HUES64 (cell line): ENCODE results near the gene PPP1CA.

ENCODE experiments used
- H3K27ac ChIP-seq: 2 replicates; pipeline ENCODE4 v1.7.0; 2013; ENCODE audit warnings: low read depth, low read length, inconsistent platforms
- H3K27me3 ChIP-seq: 2 replicates; pipeline ENCODE4 v1.6.1; 2013; ENCODE audit warnings: mild to moderate bottlenecking, low read length; ENCODE audit not compliant: insufficient read depth
- H3K36me3 ChIP-seq: 2 replicates; pipeline ENCODE4 v1.6.1; 2013; ENCODE audit warnings: mild to moderate bottlenecking, low read length; ENCODE audit not compliant: insufficient read depth
- H3K4me1 ChIP-seq: 2 replicates; pipeline ENCODE4 v1.6.1; 2013; ENCODE audit warnings: mild to moderate bottlenecking, low read length, moderate library complexity; ENCODE audit not compliant: insufficient read depth
- H3K4me3 ChIP-seq: 2 replicates; pipeline ENCODE4 v1.5.1; 2013; ENCODE audit warnings: mild to moderate bottlenecking, low read length, moderate library complexity
- H3K9ac ChIP-seq: 2 replicates; pipeline ENCODE4 v1.6.1; 2013; ENCODE audit warnings: mild to moderate bottlenecking, low read depth, low read length
- H3K9me3 ChIP-seq: 2 replicates; pipeline ENCODE4 v1.6.1; 2013; ENCODE audit warnings: low read depth, low read length; ENCODE audit not compliant: insufficient read depth
- whole genome bisulfite sequencing: fragments of 150-250, 120-280 bp; methylation state at CpG from one replicate; pipeline ENCODE4 v1.1.7; 2013; ENCODE audit warnings: missing lambda C conversion rate; 5-methylcytosine and 5-hydroxymethylcytosine counted together

The PPP1CA gene

DNA sequence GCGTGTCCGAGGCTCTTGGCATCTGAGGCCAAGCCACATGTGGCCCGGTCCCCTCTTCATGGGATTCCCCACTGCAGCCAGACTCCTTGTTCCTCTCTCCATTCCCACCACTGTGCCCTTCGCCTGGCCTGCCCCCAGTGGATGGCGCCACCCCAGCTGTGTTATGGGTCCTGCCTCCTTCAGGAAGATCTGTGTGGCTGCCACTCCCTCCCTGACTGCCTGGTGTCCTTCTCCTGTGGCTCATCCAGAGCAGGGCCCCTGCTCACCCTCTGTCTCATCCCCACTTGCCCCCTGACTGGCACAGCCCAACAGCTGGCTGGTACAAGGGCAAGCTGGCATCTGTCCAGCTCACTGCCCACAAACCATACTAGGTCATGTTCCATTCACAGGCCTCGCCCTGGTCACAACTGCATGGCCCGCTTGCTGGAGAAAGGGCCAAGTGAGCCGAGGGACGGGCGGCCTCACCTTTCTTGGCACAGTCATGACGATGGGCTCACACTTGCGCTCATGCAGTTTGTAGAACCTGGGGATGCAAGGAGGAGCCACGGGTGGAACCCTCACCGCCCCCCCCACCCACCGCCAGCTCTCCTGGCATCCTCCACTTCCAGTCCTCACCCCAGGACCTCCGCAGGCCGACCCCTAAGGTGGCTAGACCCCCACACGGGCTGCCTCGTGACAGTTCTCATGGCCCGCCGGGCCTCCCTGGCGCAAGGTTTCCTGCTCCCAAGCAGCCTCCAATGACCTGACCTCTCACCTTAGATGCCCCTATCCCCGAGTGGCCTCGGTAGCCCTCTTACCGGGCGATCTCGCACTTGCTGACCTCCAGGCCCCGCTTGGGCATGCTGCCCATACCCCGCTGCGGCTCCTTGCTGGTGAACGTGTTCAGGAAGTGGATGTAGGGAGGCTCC lies 37.9 kb upstream of the PPP1CA start:
- no peaks in the 10 kb centered on the region for H3K27me3 ChIP-seq
- H3K27ac ChIP-seq, result no peak overlapping the region; the same call in 1 of the 2 replicates
- 92% methylated on average over 31 of the region's 31 CpGs for WGBS
- H3K4me1 ChIP-seq, result peaks cover 4% of the 10 kb centered on the region; the same call in 1 of the 2 replicates
- no peak overlapping the region for H3K4me3 ChIP-seq
- H3K9me3 ChIP-seq, result no peaks in the 10 kb centered on the region
- H3K9ac ChIP-seq, result no peak overlapping the region
- H3K36me3 ChIP-seq, result peaks cover 37% of the 10 kb centered on the region

DNA sequence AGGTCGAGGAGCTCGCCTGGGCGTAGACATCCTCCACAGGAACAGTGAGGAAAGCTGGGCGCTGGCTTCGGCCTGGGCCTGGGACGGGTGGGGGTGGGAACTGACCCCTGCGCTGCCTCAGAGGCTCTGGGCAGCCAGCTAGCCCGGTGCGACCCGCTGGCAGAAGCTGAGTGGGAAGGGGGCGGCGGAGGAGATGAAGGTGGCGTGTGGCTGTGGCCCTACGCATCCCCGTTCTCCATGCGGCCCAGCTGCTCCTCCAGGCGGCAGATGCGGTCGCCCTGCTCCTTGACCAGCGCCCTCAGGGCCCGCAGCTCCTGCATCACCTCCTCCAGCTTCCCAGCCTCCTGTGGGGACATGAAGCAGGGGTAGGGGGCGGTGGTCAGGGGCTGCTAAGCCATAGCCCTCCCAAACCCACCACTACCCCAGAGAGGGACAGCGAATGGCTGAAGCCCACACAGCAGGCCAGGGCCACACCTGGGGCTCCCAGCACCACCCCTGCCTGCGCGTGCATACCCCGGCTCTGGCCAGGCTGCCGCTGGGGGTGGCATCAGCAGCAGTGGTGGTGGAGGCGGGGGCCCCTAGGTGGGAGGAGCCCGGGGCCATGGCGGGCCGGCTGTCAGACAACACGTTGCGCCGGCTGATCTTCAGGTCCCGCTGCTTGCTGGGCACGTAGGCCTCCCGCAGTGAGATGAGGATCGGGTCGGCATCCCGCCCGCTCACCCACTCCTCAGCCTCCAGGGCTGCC lies 36.7 kb upstream of the PPP1CA start:
- Histone ChIP-seq H3K27ac (no peak overlapping the region; the same call in 1 of the 2 replicates), H3K4me1 (peaks cover 4% of the 10 kb centered on the region; the same call in 1 of the 2 replicates), H3K9me3 (no peaks in the 10 kb centered on the region), H3K36me3 (peaks cover 47% of the 10 kb centered on the region), H3K9ac (no peak overlapping the region), H3K27me3 (no peaks in the 10 kb centered on the region), H3K4me3 (no peak overlapping the region)
- 89% methylated on average over 41 of the region's 41 CpGs for WGBS

DNA sequence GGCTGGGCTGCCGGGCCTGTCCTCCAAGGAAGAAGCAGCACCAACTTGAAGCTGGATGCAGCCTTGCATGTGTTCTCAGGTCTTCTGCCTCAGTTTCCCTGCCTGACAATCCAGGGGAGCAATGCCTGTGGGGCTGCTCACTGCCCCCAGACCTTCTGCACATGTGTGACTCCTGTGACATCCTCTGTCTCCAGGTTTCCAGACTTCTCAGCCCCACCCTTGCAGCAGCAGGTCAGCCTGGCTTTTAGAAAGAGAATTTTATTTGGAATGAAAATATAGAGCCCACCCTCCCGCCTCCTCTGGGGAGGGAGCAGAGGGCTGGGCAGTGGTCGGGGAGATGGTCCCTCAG lies 36.1 kb upstream of the PPP1CA start:
- Histone ChIP-seq H3K9ac (peak overlapping the region; percentile 49; the same call in 1 of the 2 replicates), H3K9me3 (no peaks in the 10 kb centered on the region), H3K4me3 (no peak overlapping the region), H3K36me3 (peaks cover 52% of the 10 kb centered on the region), H3K27me3 (no peaks in the 10 kb centered on the region), H3K4me1 (peaks cover 4% of the 10 kb centered on the region; the same call in 1 of the 2 replicates), H3K27ac (peak overlapping the region; percentile 90; the same call in 1 of the 2 replicates)
- WGBS, result 85% methylated on average over 3 of the region's 3 CpGs

DNA sequence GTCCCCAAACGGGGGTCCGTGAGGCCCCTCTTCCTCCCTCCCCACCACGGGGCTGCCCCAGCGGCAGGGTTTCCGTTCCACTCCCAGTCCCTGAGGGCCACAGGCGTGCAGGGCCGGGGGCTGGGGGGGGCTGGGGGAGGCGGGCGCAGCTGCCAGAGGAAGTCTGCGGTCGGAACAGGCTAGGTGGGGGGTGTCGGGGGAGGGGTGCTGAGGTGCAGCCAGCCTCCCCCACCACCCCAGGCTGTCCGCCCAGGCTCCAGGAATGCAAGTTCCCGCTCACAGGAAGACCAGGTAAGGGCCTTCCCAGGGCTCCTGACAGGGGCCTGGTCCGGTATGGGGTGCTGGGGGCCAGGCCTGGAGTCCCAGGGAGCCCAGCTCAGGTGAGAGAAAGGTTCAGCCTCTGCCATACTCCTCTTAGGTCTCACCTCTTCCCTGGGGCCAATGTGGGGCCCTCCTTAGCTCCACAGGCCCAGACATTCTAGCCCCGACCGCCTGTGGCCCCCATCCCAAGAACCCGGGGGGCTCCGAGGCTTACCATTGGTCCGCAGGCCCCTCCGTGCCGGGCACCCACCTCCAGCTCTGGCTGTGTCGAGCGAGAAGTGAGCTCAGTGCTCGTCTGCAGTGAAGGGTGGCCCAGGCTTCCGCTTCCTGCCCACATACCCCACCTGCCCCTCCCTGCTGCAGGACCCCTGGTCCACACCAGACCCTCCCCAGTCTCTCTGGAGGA lies 35.6 kb upstream of the PPP1CA start, which contains the start of gene PTPRCAP:
TSS of gene PTPRCAP (minus strand) at position 601 of the 727 bp plus-strand sequence. CDS start at position 538, 63 bp downstream.
- H3K9me3 ChIP-seq, result no peaks in the 10 kb centered on the region
- no peak within 1 kb of the TSS for H3K4me3 ChIP-seq
- WGBS, result 82% methylated on average over 19 of the region's 26 CpGs
- peaks cover 57% of the 10 kb centered on the region for H3K36me3 ChIP-seq
- H3K9ac ChIP-seq, result peak within 1 kb of the TSS; percentile 49
- peaks cover 4% of the 10 kb centered on the region; the same call in 1 of the 2 replicates for H3K4me1 ChIP-seq
- no peaks in the 10 kb centered on the region for H3K27me3 ChIP-seq
- H3K27ac ChIP-seq, result peak within 1 kb of the TSS; percentile 90; the same call in 1 of the 2 replicates

DNA sequence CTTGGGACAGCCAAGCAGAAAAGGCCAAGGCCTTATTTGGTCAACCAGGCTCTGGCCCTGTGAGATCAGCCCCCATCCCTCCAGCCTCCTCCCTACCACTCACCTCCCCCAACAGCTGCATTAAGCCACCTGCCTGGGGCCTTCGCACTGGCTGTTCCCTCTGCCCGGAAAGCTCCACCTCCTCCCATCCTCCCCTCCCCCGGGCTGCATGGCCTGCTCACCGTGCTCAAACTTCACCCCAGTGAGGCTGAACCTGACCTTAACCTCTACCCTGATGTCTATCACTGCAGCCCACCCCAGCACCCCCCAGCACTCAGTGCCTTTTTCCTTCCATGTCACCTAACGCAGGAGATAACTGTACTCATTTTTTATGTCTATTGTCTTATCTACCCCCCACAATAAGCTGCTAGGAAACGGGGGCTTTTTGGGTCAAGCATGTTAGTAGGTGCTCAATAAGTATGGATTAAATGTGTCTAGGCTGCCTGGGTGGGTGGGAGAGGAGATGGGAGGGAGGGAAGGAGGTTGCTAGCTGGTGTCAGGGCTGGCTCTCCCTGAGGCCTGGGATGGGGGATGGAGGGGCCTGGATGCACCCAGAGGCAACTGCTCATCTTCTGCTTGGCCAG lies 34.9 kb upstream of the PPP1CA start:
- no peaks in the 10 kb centered on the region for H3K27me3 ChIP-seq
- peak overlapping the region; percentile 95 for H3K27ac ChIP-seq
- peak overlapping the region; percentile 64 for H3K9ac ChIP-seq
- peaks cover 55% of the 10 kb centered on the region for H3K36me3 ChIP-seq
- no peaks in the 10 kb centered on the region for H3K9me3 ChIP-seq
- H3K4me1 ChIP-seq, result peaks cover 4% of the 10 kb centered on the region; the same call in 1 of the 2 replicates
- no peak overlapping the region for H3K4me3 ChIP-seq
- WGBS, result 48% methylated on average over 6 of the region's 6 CpGs

DNA sequence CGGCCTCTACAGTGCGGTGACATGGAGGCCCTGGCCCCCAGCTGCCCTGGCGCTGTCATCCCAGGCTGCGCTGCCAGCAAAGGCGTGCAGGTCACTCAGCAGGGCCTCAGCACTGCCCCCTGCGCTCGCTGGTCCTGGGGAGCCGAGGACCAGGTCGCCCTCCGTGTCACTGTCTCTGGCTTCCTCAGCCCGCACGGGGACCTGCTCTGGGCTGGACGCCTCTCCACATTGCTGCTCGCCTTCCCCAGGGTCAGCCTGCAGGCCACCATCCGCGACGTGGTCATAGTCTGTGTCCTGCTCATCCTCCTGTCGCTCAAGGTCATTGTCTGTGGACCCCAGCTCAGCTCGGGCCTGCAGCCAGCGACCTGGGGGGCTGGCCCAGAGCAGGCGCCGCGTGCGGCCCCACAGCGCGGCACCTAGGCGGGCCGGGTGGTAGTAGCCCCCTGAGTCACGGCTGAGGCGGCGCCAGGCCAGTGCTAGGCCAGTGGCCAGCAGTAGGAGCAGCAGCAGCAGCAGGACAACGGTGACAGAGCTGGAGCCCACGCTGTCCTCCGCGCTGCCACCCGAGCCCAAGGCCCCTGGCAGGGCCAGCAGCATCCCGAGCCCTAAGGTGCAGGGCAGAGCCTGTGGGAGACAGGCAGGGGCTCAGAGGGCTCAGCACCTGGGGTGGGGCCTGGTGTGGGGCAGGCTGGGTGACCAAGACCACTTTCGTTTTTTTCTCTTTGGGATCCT lies 34.2 kb upstream of the PPP1CA start:
- WGBS, result 91% methylated on average over 38 of the region's 38 CpGs
- Histone ChIP-seq H3K9me3 (no peaks in the 10 kb centered on the region), H3K9ac (peak overlapping the region; percentile 64), H3K36me3 (peaks cover 50% of the 10 kb centered on the region), H3K4me3 (no peak overlapping the region), H3K27me3 (no peaks in the 10 kb centered on the region), H3K27ac (peak overlapping the region; percentile 95), H3K4me1 (peaks cover 4% of the 10 kb centered on the region; the same call in 1 of the 2 replicates)

DNA sequence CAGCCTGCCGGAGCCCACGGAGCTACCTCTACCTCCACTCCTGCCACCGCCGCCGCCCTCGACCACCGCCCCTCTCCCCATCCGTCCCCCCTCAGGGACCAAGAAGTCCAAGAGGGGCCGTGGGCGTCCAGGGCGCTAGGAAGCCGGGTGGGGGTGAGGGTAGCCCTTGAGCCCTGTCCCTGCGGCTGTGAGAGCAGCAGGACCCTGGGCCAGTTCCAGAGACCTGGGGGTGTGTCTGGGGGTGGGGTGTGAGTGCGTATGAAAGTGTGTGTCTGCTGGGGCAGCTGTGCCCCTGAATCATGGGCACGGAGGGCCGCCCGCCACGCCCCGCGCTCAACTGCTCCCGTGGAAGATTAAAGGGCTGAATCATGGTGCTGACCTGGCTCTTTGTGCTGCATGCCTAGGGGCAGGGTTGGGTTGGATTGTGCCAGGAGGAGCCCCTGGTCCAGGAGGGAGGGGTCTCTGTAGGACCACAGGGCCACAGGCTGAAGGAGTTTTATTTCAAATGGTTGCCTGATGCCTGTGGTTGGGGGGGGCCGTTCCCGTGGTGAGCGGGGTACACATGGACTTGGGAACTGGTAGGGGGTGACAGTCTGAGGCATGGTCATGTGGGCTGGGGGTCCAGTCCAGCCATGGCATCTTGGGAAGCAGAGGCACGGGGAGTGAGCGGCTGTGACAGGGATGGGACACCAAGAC lies 33.5 kb upstream of the PPP1CA start:
- peaks cover 4% of the 10 kb centered on the region; the same call in 1 of the 2 replicates for H3K4me1 ChIP-seq
- H3K36me3 ChIP-seq, result peaks cover 44% of the 10 kb centered on the region
- H3K9me3 ChIP-seq, result no peaks in the 10 kb centered on the region

DNA sequence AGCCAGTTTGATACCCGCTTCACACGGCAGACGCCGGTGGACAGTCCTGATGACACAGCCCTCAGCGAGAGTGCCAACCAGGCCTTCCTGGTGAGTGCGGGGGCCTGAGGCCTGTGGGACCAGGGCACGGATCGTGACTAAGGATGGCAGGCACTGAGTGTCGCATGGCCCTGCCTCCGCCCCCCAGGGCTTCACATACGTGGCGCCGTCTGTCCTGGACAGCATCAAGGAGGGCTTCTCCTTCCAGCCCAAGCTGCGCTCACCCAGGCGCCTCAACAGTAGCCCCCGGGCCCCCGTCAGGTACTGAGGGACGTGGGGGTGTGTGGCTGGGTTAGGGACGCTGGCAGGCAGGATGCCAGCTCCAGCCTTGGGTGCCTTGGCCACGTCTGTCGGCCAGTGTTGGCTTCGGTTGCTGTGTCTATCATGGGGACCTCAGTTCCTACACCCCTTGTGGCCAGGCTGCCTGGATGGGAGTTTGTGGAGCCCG lies 32.8 kb upstream of the PPP1CA start:
- H3K9me3 ChIP-seq, result no peaks in the 10 kb centered on the region
- no peak overlapping the region for H3K9ac ChIP-seq
- H3K27ac ChIP-seq, result no peak overlapping the region
- no peak overlapping the region for H3K4me3 ChIP-seq
- H3K36me3 ChIP-seq, result peaks cover 41% of the 10 kb centered on the region
- no peaks in the 10 kb centered on the region for H3K27me3 ChIP-seq
- H3K4me1 ChIP-seq, result peaks cover 4% of the 10 kb centered on the region; the same call in 1 of the 2 replicates
- 93% methylated on average over 23 of the region's 23 CpGs for WGBS

More for the DNA sequence above, 33.5 kb upstream of the PPP1CA start:
- peak overlapping the region; percentile 95; the same call in 1 of the 2 replicates for H3K27ac ChIP-seq
- no peak overlapping the region for H3K9ac ChIP-seq
- 94% methylated on average over 26 of the region's 26 CpGs for WGBS
- no peak overlapping the region for H3K4me3 ChIP-seq
- H3K27me3 ChIP-seq, result no peaks in the 10 kb centered on the region

DNA sequence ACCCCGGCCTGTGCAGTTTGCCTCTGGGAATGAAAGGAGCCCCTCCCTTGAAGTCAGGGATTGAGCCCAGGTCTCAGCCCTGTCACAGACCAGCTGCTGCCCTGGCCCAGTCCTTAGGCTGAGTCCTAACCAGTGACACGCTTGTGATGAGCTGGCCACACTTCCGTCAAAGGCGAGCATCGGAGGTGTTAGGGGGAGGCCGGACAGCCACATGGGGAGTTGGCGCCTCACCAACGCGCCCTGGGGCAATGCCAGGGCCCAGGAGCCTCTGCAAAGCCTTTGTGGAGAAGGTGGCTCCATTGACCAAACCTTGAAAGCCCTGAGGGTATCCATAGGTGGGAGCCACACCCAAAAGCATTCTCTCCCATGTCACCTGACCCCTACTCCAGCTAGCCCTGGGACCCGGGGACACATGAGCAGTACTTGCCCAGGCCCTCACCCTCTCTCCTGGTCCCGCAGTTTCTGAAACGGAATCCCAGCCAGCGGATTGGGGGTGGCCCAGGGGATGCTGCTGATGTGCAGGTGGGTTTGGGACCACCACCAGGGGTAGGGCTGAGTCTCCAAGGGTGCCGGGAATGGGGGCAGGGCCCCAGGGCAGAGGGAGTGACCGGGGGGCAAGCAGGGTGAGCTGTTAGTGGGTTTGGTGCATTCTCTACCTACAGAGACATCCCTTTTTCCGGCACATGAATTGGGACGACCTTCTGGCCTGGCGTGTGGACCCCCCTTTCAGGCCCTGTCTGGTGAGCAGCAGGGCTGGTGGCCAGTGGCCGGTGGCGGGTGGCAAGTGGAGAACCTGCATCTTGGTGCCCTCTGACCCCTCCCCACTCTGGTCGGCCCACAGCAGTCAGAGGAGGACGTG lies 32.1 kb upstream of the PPP1CA start:
- no peak overlapping the region for H3K27ac ChIP-seq
- H3K4me1 ChIP-seq, result peaks cover 8% of the 10 kb centered on the region; the same call in 1 of the 2 replicates
- H3K27me3 ChIP-seq, result no peaks in the 10 kb centered on the region
- peaks cover 35% of the 10 kb centered on the region; the same call in 1 of the 2 replicates for H3K36me3 ChIP-seq
- H3K9me3 ChIP-seq, result no peaks in the 10 kb centered on the region
- H3K4me3 ChIP-seq, result no peak overlapping the region
- no peak overlapping the region for H3K9ac ChIP-seq
- 94% methylated on average over 22 of the region's 22 CpGs for WGBS
